Subcutaneous adipose tissue (tissue), 4 donors: Measurements from ENCODE around the gene TMBIM4. TPM values are rescaled to one million over a fixed set of nuclear protein-coding genes. Genes with fewer than 3 reads are reported as not detected.

Experiments used
- CTCF ChIP-seq: fragments of 450-650 bp; IDR thresholded peaks from one replicate; pipeline ENCODE4 v1.5.1; 2016; ENCODE audit warnings: low read depth, mild to moderate bottlenecking, control low read depth, antibody characterized with exemption, moderate library complexity
- total RNA-seq, 4 donors: library from RNA; depleted of rRNA; stranded (reverse); fragments of >200 nt; gene quantifications; one replicate each; pipeline ENCODE4 v1.1.0, GENCODE V29; 2016

The TMBIM4 gene
- 100 to 1,000 TPM; 179 to 309 (median 205) TPM for total RNA-seq

- TF ChIP-seq CTCF, result no peak
Observed at GRCh38 chr12:66169221-66170170, at the start of gene TMBIM4. Gene TMBIM4, minus strand, starts transcription at chr12:66169996. Its CDS starts 45 bp downstream, at chr12:66169951.

DNA sequence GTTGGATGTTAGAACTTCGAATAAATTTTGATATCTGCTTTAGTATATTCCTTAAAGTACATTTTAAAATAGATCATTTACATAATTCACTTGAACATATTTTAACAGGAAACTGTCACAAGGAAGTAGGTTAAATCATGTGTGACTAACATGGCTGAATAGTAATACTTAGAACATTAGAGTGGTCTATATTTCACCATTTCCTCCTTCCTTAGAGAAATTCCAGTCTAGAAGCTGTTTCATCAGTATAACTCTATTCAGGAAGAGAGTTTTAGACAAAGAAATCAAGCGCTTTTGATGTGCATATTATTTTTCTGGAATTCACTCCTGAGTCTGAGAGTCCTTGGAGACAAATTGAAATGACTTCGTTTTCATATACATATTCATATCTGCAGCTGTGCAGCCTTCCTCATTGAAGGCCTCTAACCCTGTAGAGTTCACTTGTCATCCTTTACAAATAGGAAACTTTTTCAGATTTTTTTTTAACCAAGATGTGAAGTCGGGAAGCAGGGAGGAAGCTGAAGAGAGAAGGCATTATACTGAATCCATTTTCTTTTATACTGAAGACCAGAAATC lies 47.6 kb upstream of the TMBIM4 start:
- TF ChIP-seq CTCF, result no peak

- no peak for TF ChIP-seq CTCF
Observed at GRCh38 chr12:66210840-66211239, 41.0 kb upstream of the TMBIM4 start.

DNA sequence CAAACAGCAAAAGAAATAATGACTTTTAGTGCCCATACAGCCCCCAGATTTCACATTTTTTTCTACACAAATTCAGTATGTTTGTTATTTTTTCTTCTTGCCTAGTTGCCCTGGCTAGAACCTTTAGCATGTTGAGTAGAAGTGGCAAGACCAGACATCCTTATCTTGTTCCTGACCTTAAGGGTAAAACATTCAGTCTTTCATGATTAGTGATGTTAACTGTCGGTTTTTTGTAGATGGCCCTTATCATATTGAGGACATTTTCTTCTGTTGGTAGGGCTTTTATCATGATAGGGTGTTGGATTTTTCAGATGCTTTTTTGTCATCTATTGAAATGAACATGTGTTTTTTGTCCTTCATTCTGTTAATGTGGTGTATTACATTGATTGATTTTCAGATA lies 36.3 kb upstream of the TMBIM4 start:
- TF ChIP-seq CTCF, result no peak

DNA sequence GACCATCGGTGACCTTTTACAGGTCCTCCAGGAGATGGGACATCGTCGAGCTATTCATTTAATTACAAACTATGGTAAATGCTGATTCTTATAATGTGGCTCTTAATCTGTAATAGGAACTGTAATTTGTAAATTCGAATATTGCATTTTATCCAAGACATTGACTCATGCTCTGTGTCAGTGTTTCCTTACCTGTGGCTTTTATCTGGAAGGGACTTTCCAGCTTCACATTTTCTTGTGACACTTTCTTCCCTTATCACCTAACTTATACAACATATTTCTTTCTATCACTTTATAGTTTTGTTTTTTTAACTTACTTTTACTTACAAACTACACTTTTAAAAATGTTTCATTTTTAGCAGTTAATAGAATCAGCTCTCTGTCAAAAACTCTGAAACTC lies 34.0 kb upstream of the TMBIM4 start:
- TF ChIP-seq CTCF, result no peak

- TF ChIP-seq CTCF, result no peak
Observed at GRCh38 chr12:66199831-66200509, 30.2 kb upstream of the TMBIM4 start.

- no peak for TF ChIP-seq CTCF
Observed at GRCh38 chr12:66199141-66199540, 29.3 kb upstream of the TMBIM4 start.
